GM18907 (cell line): Measurements from ENCODE around the gene TTC4.

Source experiments
- ATAC-seq: cut with Tn5 transposase; IDR thresholded peaks from one replicate; pipeline ENCODE4 v1.9.1; 2021; ENCODE audit warnings: mild to moderate bottlenecking, moderate library complexity; ENCODE audit not compliant: unreplicated experiment

TTC4 gene

GRCh38 chr1:54781023-54781723 lies 65.5 kb downstream of the TTC4 start:
- no peak for ATAC-seq

GRCh38 chr1:54782156-54782555 lies 66.5 kb downstream of the TTC4 start:
- no peak for ATAC-seq

- no peak for ATAC-seq
Measured at GRCh38 chr1:54782588-54782987, 66.9 kb downstream of the TTC4 start.

- no peak for ATAC-seq
Measured at GRCh38 chr1:54784066-54784465, 68.4 kb downstream of the TTC4 start.

- no peak for ATAC-seq
Measured at GRCh38 chr1:54786778-54787177, 71.1 kb downstream of the TTC4 start.

- ATAC-seq: no peak
Measured at GRCh38 chr1:54787604-54788003, 71.9 kb downstream of the TTC4 start.

GRCh38 chr1:54788459-54788858 lies 72.8 kb downstream of the TTC4 start:
- no peak for ATAC-seq

GRCh38 chr1:54791880-54792522 lies 76.3 kb downstream of the TTC4 start:
- ATAC-seq: no peak
